ENCODE results near the gene UBXN2A.

UBXN2A gene

GRCh38 chr2:24046930-24047702 lies 106.9 kb downstream of the UBXN2A start, which contains the start of gene WDCP:
TSS of gene WDCP (minus strand) at chr2:24047391. CDS start at chr2:24039494, 7,897 bp downstream.
- DNase-seq, result peak; percentile 100

- no peak for DNase-seq
Observed at GRCh38 chr2:24047703-24048033, 107.4 kb downstream of the UBXN2A start.

- no peak for DNase-seq
Observed at GRCh38 chr2:24048769-24049484, 108.7 kb downstream of the UBXN2A start.

DNA sequence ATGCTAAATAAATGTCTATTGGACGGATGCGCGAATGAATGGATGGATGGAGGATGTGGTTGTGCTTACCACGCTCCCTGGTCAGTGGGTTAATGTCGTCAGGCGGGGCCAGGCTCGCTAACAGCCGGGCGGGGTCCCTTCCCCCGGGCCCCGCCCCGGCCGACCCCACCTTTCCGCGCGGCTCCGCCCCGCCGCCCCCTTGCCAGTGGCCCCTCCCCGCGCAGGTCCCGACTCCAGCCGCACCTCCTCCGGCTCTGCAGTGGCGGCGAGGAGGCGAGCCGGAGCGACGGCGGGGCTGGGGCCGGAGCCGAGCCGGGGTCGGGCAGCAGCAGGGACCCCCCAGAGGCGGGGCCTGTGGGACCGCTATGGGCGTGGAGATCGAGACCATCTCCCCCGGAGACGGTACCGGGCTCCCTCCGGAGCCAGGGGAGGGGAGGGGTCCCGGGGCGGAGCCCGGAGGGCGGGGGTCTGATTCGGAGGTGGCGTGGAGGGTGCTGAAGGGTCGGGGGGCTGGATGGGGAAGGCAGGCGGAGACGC lies 109.3 kb downstream of the UBXN2A start, which contains the start of gene FKBP1B:
Gene FKBP1B, plus strand, starts transcription at position 257 of the 537 bp plus-strand sequence. Its CDS starts 109 bp downstream, at position 366.
- no peak for DNase-seq

DNA sequence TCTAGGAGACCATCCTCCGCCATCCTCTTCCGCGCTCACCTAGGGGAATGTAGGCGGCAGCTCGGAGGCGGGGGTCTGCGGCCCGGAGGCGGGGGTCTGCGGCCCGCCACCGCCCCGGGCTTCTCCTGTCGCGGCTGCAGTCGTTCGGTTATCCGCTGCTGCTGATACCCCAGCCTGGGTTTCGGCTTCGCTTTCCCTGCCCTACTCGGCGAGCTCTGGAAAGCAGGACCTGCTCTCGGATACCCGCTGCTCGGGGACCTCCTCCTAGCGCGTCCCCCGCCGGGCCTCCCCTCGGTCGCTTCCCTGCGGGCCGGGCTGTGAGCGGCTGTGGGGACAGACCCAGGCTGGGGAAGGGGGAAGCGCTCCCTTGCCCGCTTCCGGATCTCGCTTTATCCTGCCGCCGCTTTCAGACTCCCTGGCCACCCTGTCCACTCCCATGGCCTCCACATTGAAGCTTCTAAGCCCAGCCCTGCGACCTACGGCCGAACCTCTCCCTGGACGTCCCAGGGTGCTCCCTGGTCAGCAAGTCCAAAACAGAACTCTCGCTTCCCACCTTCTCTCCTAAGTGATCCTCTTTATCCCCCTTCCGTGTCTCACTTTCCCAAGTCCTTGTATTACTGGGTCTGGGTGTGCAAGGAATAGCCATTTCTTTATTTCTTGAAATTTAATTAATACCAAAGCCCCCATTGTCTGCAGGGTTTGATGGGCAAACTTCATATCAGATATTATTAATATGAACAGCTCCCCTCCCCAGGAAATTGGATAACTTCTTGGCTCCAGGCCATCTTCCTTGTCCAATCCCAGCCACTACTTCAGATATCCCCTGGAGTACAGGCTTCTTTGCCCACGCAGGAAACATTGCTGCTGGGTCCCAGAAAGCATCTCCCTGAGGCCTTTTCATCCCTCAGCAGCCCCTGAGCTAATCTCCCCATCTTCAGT lies 110.0 kb downstream of the UBXN2A start:
- DNase-seq, result no peak

GRCh38 chr2:24051833-24052232 lies 111.6 kb downstream of the UBXN2A start:
- no peak for DNase-seq

DNA sequence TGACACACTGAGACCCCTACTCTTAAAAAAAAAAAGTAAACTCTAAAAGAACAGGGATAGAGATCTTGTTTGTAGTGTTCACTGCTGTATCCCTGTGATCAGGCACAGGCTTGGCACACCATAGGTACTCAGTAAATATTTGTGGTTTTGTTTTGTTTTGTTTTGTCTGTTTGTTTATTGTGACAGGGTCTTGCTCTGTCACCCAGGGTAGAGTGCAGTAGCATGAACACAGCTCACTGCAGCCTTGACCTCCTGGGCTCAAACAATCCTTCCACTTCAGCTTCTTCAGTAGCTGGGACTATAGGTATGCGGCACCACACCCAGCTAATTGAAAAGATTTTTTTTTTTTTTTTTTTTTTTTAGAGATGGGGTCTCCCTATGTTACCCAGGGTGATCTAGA lies 112.7 kb downstream of the UBXN2A start:
- DNase-seq, result no peak
